NCI-H446 (cell line): ENCODE results near the gene ZNF500.

ENCODE experiments used
- DNase-seq, 2 experiments: peaks; one replicate each; lab custom pipeline; 2025; lab: John Stamatoyannopoulos, UW

Gene ZNF500

GRCh38 chr16:4772351-4772750 is 5.4 kb upstream of the ZNF500 start:
- DNase-seq, result no peak

- no peak for DNase-seq
Measured at GRCh38 chr16:4771646-4772045, 4.7 kb upstream of the ZNF500 start.

- DNase-seq, result no peak
Measured at GRCh38 chr16:4769306-4769638, 2.3 kb upstream of the ZNF500 start.

- DNase-seq, result peak; percentile 64 to 93
Measured at GRCh38 chr16:4768549-4769305, 1.8 kb upstream of the ZNF500 start.

GRCh38 chr16:4767872-4768548 is 1.0 kb upstream of the ZNF500 start:
- DNase-seq, result no peak

GRCh38 chr16:4765511-4766474 is 1.2 kb downstream of the ZNF500 start:
- DNase-seq, result no peak

- DNase-seq, result no peak
Measured at GRCh38 chr16:4763791-4764190, 3.2 kb downstream of the ZNF500 start.

- no peak for DNase-seq
Measured at GRCh38 chr16:4762205-4762604, 4.8 kb downstream of the ZNF500 start.

- DNase-seq, result no peak
Measured at GRCh38 chr16:4760221-4760910, 6.6 kb downstream of the ZNF500 start.

- DNase-seq, result no peak
Measured at GRCh38 chr16:4755687-4756086, 11.3 kb downstream of the ZNF500 start.

- no peak for DNase-seq
Measured at GRCh38 chr16:4754865-4755264, 12.1 kb downstream of the ZNF500 start.

GRCh38 chr16:4753227-4753626 is 13.7 kb downstream of the ZNF500 start:
- no peak for DNase-seq

- DNase-seq, result no peak
Measured at GRCh38 chr16:4752351-4753100, 14.4 kb downstream of the ZNF500 start.

- DNase-seq, result no peak
Measured at GRCh38 chr16:4750896-4751295, 16.1 kb downstream of the ZNF500 start.

GRCh38 chr16:4749700-4750257 is 17.2 kb downstream of the ZNF500 start:
- no peak for DNase-seq

- DNase-seq, result no peak
Measured at GRCh38 chr16:4748682-4749411, 18.1 kb downstream of the ZNF500 start.

GRCh38 chr16:4747906-4748681 is 18.9 kb downstream of the ZNF500 start:
- no peak for DNase-seq

- no peak for DNase-seq
Measured at GRCh38 chr16:4746991-4747574, 19.9 kb downstream of the ZNF500 start.

GRCh38 chr16:4746215-4746614 is 20.7 kb downstream of the ZNF500 start:
- no peak for DNase-seq
